ENCODE results near the gene NPTN. TPM values are rescaled to one million over a fixed set of nuclear protein-coding genes. Genes with fewer than 3 reads are reported as not detected.
"Not testable (repeated sequence)": the region's sequence is repeated elsewhere in the genome, so short reads cannot be mapped to it uniquely, and the experiment has no call there.

NPTN gene
- total RNA-seq, 2 donors from 2014 or later = 186 to 225 TPM

GRCh38 chr15:73647259-73648013, 14.2 kb upstream of the NPTN start:
- no peaks in the 10 kb centered on the region for H3K36me3 ChIP-seq

GRCh38 chr15:73639464-73639863, 6.3 kb upstream of the NPTN start:
- DNase-seq (ENCODE audit: low spot score); H3K27me3 ChIP-seq; H3K4me1 ChIP-seq; H3K9me3 ChIP-seq; H3K27ac ChIP-seq; H3K36me3 ChIP-seq; H3K4me3 ChIP-seq: not testable (repeated sequence)

More at GRCh38 chr15:73647259-73648013, 14.2 kb upstream of the NPTN start:
- no peak for TF ChIP-seq CTCF (IDR thresholded peaks at IDR 0.05)
- no peak overlapping the region for H3K4me3 ChIP-seq
- no peaks in the 10 kb centered on the region for H3K4me1 ChIP-seq
- no peaks in the 10 kb centered on the region for H3K9me3 ChIP-seq
- H3K27ac ChIP-seq = no peak overlapping the region
- H3K27me3 ChIP-seq = no peaks in the 10 kb centered on the region
- DNase-seq (ENCODE audit: low spot score) = no peak

- Histone ChIP-seq H3K36me3 (no peaks in the 10 kb centered on the region), H3K4me1 (peaks cover 0 to 12% of the 10 kb centered on the region in 2 donors), H3K27ac (no peak overlapping the region), H3K27me3 (no peaks in the 10 kb centered on the region), H3K4me3 (no peak overlapping the region), H3K9me3 (no peaks in the 10 kb centered on the region)
- no peak for DNase-seq (ENCODE audit: low spot score)
- no peak for TF ChIP-seq CTCF (IDR thresholded peaks at IDR 0.05)
Measured at GRCh38 chr15:73637527-73637926, 4.3 kb upstream of the NPTN start.

GRCh38 chr15:73633991-73634495, 854 bp upstream of the NPTN start:
- Histone ChIP-seq H3K36me3 (no peaks in the 10 kb centered on the region), H3K9me3 (no peaks in the 10 kb centered on the region), H3K4me1 (peaks cover 0 to 42% of the 10 kb centered on the region in 2 donors), H3K27me3 (no peaks in the 10 kb centered on the region), H3K27ac (peak overlapping the region; percentile 95 to 97), H3K4me3 (peak overlapping the region; percentile 14 to 86)
- TF ChIP-seq CTCF (IDR thresholded peaks at IDR 0.05) = no peak
- no peak for DNase-seq (ENCODE audit: low spot score)

- no peak for DNase-seq (ENCODE audit: low spot score)
Measured at GRCh38 chr15:73632670-73633058, 525 bp downstream of the NPTN start.

More at GRCh38 chr15:73632670-73633058, 525 bp downstream of the NPTN start:
- Histone ChIP-seq H3K27me3 (no peaks in the 10 kb centered on the region), H3K9me3 (no peaks in the 10 kb centered on the region), H3K27ac (peak overlapping the region; percentile 95 to 97), H3K36me3 (no peaks in the 10 kb centered on the region), H3K4me3 (peak overlapping the region; percentile 86 to 98), H3K4me1 (peaks cover 0 to 45% of the 10 kb centered on the region in 2 donors)
- no peak for TF ChIP-seq CTCF (IDR thresholded peaks at IDR 0.05)
